ENCODE measurements around the gene NHSL1. TPM values are rescaled to one million over a fixed set of nuclear protein-coding genes. Genes with fewer than 3 reads are reported as not detected.

The NHSL1 gene
- total and polyA plus RNA-seq, 4 experiments from 2014 or later, result 0.53 to 0.58 TPM; not detected in 2

GRCh38 chr6:138440296-138440695 is 59.0 kb downstream of the NHSL1 start:
- Mint-ChIP-seq H3K9me3 (no peaks in the 10 kb centered on the region), H3K4me1 (no peaks in the 10 kb centered on the region), H3K36me3 (no peaks in the 10 kb centered on the region), H3K27me3 (no peaks in the 10 kb centered on the region), H3K27ac (no peak overlapping the region), H3K4me3 (peak overlapping the region in 1 of 8 donors; percentile 0)
- Histone ChIP-seq H3K36me3 (ENCODE audit: insufficient read depth, low read length) (no peaks in the 10 kb centered on the region), H3K27ac (ENCODE audit: low read depth, low read length) (no peak overlapping the region), H3K4me1 (ENCODE audit: insufficient read depth, low read length) (no peaks in the 10 kb centered on the region), H3K4me3 (ENCODE audit: low read length in 2 of 2) (no peak overlapping the region), H3K9me3 (ENCODE audit: control insufficient read depth in 1 of 2, low read length in 2 of 2) (no peaks in the 10 kb centered on the region), H3K27me3 (ENCODE audit: insufficient read depth, low read length) (no peaks in the 10 kb centered on the region)
- CTCF ChIA-PET (ENCODE audit: partially characterized antibody), result interaction anchor here (1.3 to 2.3 kb wide), 3 partner anchors 11 to 69 kb away, joined by 3 to 9 read pairs (median 6); no protein-coding TSS in a partner anchor
- POLR2A ChIA-PET (ENCODE audit: partially characterized antibody), result no interaction called here
- intact Hi-C loops (cut with micrococcal nuclease), result loop anchor here (5.0 kb wide), 1 partner anchor 37 kb away; no protein-coding TSS in a partner anchor
- DNase-seq, result no peak

- intact Hi-C loops (cut with micrococcal nuclease), result no loop called here
- DNase-seq, result no peak
- no peaks in the 10 kb centered on the region for H3K9me3 Mint-ChIP-seq
- no peak overlapping the region for H3K27ac ChIP-seq (ENCODE audit: low read depth, low read length)
- ChIA-PET POLR2A (ENCODE audit: partially characterized antibody) (no interaction called here), CTCF (ENCODE audit: partially characterized antibody) (interaction anchor here (1.3 kb wide), 1 partner anchor 70 kb away, joined by 3 read pairs; no protein-coding TSS in a partner anchor)
- H3K27me3 Mint-ChIP-seq, result no peaks in the 10 kb centered on the region
- H3K4me3 ChIP-seq (ENCODE audit: low read length in 2 of 2), result no peak overlapping the region
- no peaks in the 10 kb centered on the region for H3K36me3 ChIP-seq (ENCODE audit: insufficient read depth, low read length)
- no peaks in the 10 kb centered on the region for H3K4me1 Mint-ChIP-seq
- H3K9me3 ChIP-seq (ENCODE audit: control insufficient read depth in 1 of 2, low read length in 2 of 2), result no peaks in the 10 kb centered on the region
- no peaks in the 10 kb centered on the region for H3K4me1 ChIP-seq (ENCODE audit: insufficient read depth, low read length)
- no peaks in the 10 kb centered on the region for H3K36me3 Mint-ChIP-seq
- no peak overlapping the region for H3K4me3 Mint-ChIP-seq
- no peaks in the 10 kb centered on the region for H3K27me3 ChIP-seq (ENCODE audit: insufficient read depth, low read length)
- no peak overlapping the region for H3K27ac Mint-ChIP-seq
These were observed 59.7 kb downstream of the NHSL1 start for GRCh38 chr6:138439546-138439945.

GRCh38 chr6:138434925-138435324 is 64.4 kb downstream of the NHSL1 start:
- Histone ChIP-seq H3K27ac (ENCODE audit: low read depth, low read length) (no peak overlapping the region), H3K27me3 (ENCODE audit: insufficient read depth, low read length) (no peaks in the 10 kb centered on the region), H3K9me3 (ENCODE audit: control insufficient read depth in 1 of 2, low read length in 2 of 2) (no peaks in the 10 kb centered on the region), H3K4me1 (ENCODE audit: insufficient read depth, low read length) (no peaks in the 10 kb centered on the region), H3K4me3 (ENCODE audit: low read length in 2 of 2) (no peak overlapping the region), H3K36me3 (ENCODE audit: insufficient read depth, low read length) (no peaks in the 10 kb centered on the region)
- Mint-ChIP-seq H3K27me3 (peaks cover 0 to 1% of the 10 kb centered on the region in 2 donors), H3K27ac (peak overlapping the region in 1 of 7 donors; percentile 65), H3K9me3 (no peaks in the 10 kb centered on the region), H3K4me3 (no peak overlapping the region), H3K4me1 (no peaks in the 10 kb centered on the region), H3K36me3 (no peaks in the 10 kb centered on the region)
- ChIA-PET CTCF (ENCODE audit: partially characterized antibody) (interaction anchor here (2.0 to 10.7 kb wide), 4 partner anchors 70 to 82 kb away, joined by 7 to 265 read pairs (median 22); no protein-coding TSS in a partner anchor), POLR2A (ENCODE audit: partially characterized antibody) (interaction anchor here (0.6 kb wide), 2 partner anchors 10 to 143 kb away, joined by 3 read pairs; no protein-coding TSS in a partner anchor)
- intact Hi-C loops (cut with micrococcal nuclease), result no loop called here
- DNase-seq, result no peak

- intact Hi-C loops (cut with micrococcal nuclease), result no loop called here
- H3K36me3 Mint-ChIP-seq, result no peaks in the 10 kb centered on the region
These were observed 65.2 kb downstream of the NHSL1 start for GRCh38 chr6:138434096-138434495.

GRCh38 chr6:138432063-138432356 is 67.3 kb downstream of the NHSL1 start:
- H3K36me3 ChIP-seq (ENCODE audit: insufficient read depth, low read length), result no peaks in the 10 kb centered on the region
- peaks cover 4% of the 10 kb centered on the region for H3K4me1 ChIP-seq (ENCODE audit: insufficient read depth, low read length)
- intact Hi-C loops (cut with micrococcal nuclease), result no loop called here
- POLR2A ChIA-PET (ENCODE audit: partially characterized antibody), result interaction anchor here (1.2 kb wide), 1 partner anchor 24 kb away, joined by 3 read pairs; no protein-coding TSS in a partner anchor
- H3K27me3 ChIP-seq (ENCODE audit: insufficient read depth, low read length), result no peaks in the 10 kb centered on the region
- H3K9me3 Mint-ChIP-seq, result no peaks in the 10 kb centered on the region
- CTCF ChIA-PET (ENCODE audit: partially characterized antibody), result interaction anchor here (0.6 to 10.7 kb wide), 5 partner anchors 45 to 315 kb away, joined by 3 to 265 read pairs (median 5); no protein-coding TSS in a partner anchor
- no peaks in the 10 kb centered on the region for H3K36me3 Mint-ChIP-seq
- no peak overlapping the region for H3K4me3 Mint-ChIP-seq
- no peaks in the 10 kb centered on the region for H3K4me1 Mint-ChIP-seq
- DNase-seq, result no peak
- H3K27me3 Mint-ChIP-seq, result peaks cover 0 to 1% of the 10 kb centered on the region in 2 donors
- peak overlapping the region in 1 of 7 donors; percentile 13 for H3K27ac Mint-ChIP-seq
- no peaks in the 10 kb centered on the region for H3K9me3 ChIP-seq (ENCODE audit: control insufficient read depth in 1 of 2, low read length in 2 of 2)
- no peak overlapping the region for H3K27ac ChIP-seq (ENCODE audit: low read depth, low read length)
- H3K4me3 ChIP-seq (ENCODE audit: low read length in 2 of 2), result no peak overlapping the region

More at GRCh38 chr6:138434096-138434495, 65.2 kb downstream of the NHSL1 start:
- Histone ChIP-seq H3K27me3 (ENCODE audit: insufficient read depth, low read length) (no peaks in the 10 kb centered on the region), H3K27ac (ENCODE audit: low read depth, low read length) (no peak overlapping the region), H3K4me1 (ENCODE audit: insufficient read depth, low read length) (peaks cover 3% of the 10 kb centered on the region), H3K36me3 (ENCODE audit: insufficient read depth, low read length) (no peaks in the 10 kb centered on the region), H3K4me3 (ENCODE audit: low read length in 2 of 2) (no peak overlapping the region), H3K9me3 (ENCODE audit: control insufficient read depth in 1 of 2, low read length in 2 of 2) (no peaks in the 10 kb centered on the region)
- H3K4me1 Mint-ChIP-seq, result no peaks in the 10 kb centered on the region
- H3K27ac Mint-ChIP-seq, result no peak overlapping the region
- CTCF ChIA-PET (ENCODE audit: partially characterized antibody), result interaction anchor here (10.7 kb wide), 1 partner anchor 76 kb away, joined by 265 read pairs; no protein-coding TSS in a partner anchor
- no peaks in the 10 kb centered on the region for H3K9me3 Mint-ChIP-seq
- POLR2A ChIA-PET (ENCODE audit: partially characterized antibody), result interaction anchor here (0.6 kb wide), 1 partner anchor 144 kb away, joined by 3 read pairs; no protein-coding TSS in a partner anchor
- H3K4me3 Mint-ChIP-seq, result no peak overlapping the region
- peaks cover 0 to 1% of the 10 kb centered on the region in 2 donors for H3K27me3 Mint-ChIP-seq
- DNase-seq, result no peak

- peak overlapping the region in 1 of 7 donors; percentile 72 for H3K27ac Mint-ChIP-seq
- Histone ChIP-seq H3K4me3 (ENCODE audit: low read length in 2 of 2) (no peak overlapping the region), H3K27ac (ENCODE audit: low read depth, low read length) (no peak overlapping the region)
These were observed 67.8 kb downstream of the NHSL1 start for GRCh38 chr6:138431256-138432062.

More at GRCh38 chr6:138431256-138432062, 67.8 kb downstream of the NHSL1 start:
- H3K36me3 ChIP-seq (ENCODE audit: insufficient read depth, low read length), result no peaks in the 10 kb centered on the region
- H3K4me1 ChIP-seq (ENCODE audit: insufficient read depth, low read length), result peaks cover 4% of the 10 kb centered on the region
- ChIA-PET CTCF (ENCODE audit: partially characterized antibody) (interaction anchor here (0.6 to 10.7 kb wide), 9 partner anchors 10 to 333 kb away, joined by 3 to 265 read pairs (median 18); no protein-coding TSS in a partner anchor), POLR2A (ENCODE audit: partially characterized antibody) (interaction anchor here (1.2 kb wide), 1 partner anchor 24 kb away, joined by 3 read pairs; no protein-coding TSS in a partner anchor)
- intact Hi-C loops (cut with micrococcal nuclease), result no loop called here
- no peak overlapping the region for H3K4me3 Mint-ChIP-seq
- H3K27me3 ChIP-seq (ENCODE audit: insufficient read depth, low read length), result no peaks in the 10 kb centered on the region
- H3K27me3 Mint-ChIP-seq, result peaks cover 0 to 1% of the 10 kb centered on the region in 2 donors
- no peaks in the 10 kb centered on the region for H3K4me1 Mint-ChIP-seq
- DNase-seq, result no peak
- no peaks in the 10 kb centered on the region for H3K36me3 Mint-ChIP-seq
- H3K9me3 ChIP-seq (ENCODE audit: control insufficient read depth in 1 of 2, low read length in 2 of 2), result no peaks in the 10 kb centered on the region
- H3K9me3 Mint-ChIP-seq, result no peaks in the 10 kb centered on the region
